Fibroblast of the aortic adventitia (primary cell): ENCODE measurements around the gene STC2. TPM values are rescaled to one million over a fixed set of nuclear protein-coding genes. Genes with fewer than 3 reads are reported as not detected.

ENCODE experiments used
- DNase-seq: peaks from one replicate; pipeline ENCODE4 v3.0.0-alpha.2; 2010; ENCODE audit warnings: low read depth
- H3K4me3 ChIP-seq: 2 replicates; pipeline ENCODE4 v1.5.1; 2011; ENCODE audit warnings: low read depth, mild to moderate bottlenecking, control low read depth, low read length, moderate library complexity
- CTCF ChIP-seq: IDR thresholded peaks from 2 replicates; pipeline ENCODE4 v1.5.1; 2011; ENCODE audit warnings: mild to moderate bottlenecking, low read length, control low read depth, inconsistent platforms; ENCODE audit not compliant: insufficient read depth
- small RNA-seq: library from RNA; depleted of rRNA; stranded (forward); fragments of <200 nt; gene quantifications from one replicate; pipeline ENCODE3, GENCODE V24; 2012
- total RNA-seq: library from RNA; depleted of rRNA; stranded (reverse); fragments of >200 nt; gene quantifications from 2 replicates; pipeline ENCODE4 v1.2.3, GENCODE V29; 2012; ENCODE audit warnings: low replicate concordance

The STC2 gene
- total RNA-seq, 1 donor, result 400 TPM

- H3K4me3 ChIP-seq, result no peak overlapping the region
- no peak for TF ChIP-seq CTCF
- DNase-seq, result peak; percentile 34
Observed at GRCh38 chr5:173278172-173278571, 50.0 kb downstream of the STC2 start.

DNA sequence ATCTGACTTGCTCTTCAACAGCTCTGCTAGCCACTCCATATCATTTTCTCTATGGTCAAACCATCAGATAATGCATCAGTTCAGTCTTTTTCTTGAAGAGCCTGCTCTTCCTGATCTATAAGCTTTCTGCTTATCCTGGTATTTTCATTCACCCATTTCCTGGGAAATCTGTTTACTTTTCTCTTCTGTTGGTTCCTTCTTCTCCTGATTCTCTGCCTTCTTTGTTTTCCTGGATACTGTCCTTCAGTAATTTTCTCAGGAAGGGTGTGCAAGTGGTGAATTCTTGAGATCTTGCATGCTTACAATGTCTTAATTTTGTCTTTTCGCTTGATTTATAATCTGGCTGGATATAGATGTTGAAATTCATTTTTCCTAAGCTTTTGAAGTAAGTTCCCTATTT, 53.4 kb downstream of the STC2 start:
- no peak for TF ChIP-seq CTCF
- no peak for DNase-seq

GRCh38 chr5:173271419-173271818, 56.8 kb downstream of the STC2 start:
- H3K4me3 ChIP-seq, result no peak overlapping the region
- TF ChIP-seq CTCF, result no peak
- no peak for DNase-seq

More for the DNA sequence above, 53.4 kb downstream of the STC2 start:
- no peak overlapping the region for H3K4me3 ChIP-seq

- DNase-seq, result no peak
- no peak for TF ChIP-seq CTCF
- H3K4me3 ChIP-seq, result no peak overlapping the region
Observed at GRCh38 chr5:173268750-173269432, 59.3 kb downstream of the STC2 start.

- H3K4me3 ChIP-seq, result no peak overlapping the region
- no peak for TF ChIP-seq CTCF
- DNase-seq, result no peak
Observed at GRCh38 chr5:173265433-173265832, 62.8 kb downstream of the STC2 start.

Small RNA genes within 50 kb of the gene (small RNA-seq; reads per million reads assigned to genes)
- gene MIR8056 (not detected), gene RNA5SP200 (not detected), gene RNU6-500P (not detected)

Other genes starting within 250 kb of the STC2 start
- 10.8 and 20.9 TPM in 2 replicates for gene BNIP1, start 183.9 kb downstream of the STC2 start, total RNA-seq
- gene NKX2-5, start 93.2 kb downstream of the STC2 start, total RNA-seq, result not detected in 2 replicates